Kidney glomerular epithelial cell (primary cell): Measurements from ENCODE around the gene LDHA.
A peak's percentile ranks its signal among the peaks of the same experiment; 100 is the strongest.

Experiments
- DNase-seq: peaks from one replicate; lab custom pipeline; 2025; lab: John Stamatoyannopoulos, UW

Gene LDHA

DNA sequence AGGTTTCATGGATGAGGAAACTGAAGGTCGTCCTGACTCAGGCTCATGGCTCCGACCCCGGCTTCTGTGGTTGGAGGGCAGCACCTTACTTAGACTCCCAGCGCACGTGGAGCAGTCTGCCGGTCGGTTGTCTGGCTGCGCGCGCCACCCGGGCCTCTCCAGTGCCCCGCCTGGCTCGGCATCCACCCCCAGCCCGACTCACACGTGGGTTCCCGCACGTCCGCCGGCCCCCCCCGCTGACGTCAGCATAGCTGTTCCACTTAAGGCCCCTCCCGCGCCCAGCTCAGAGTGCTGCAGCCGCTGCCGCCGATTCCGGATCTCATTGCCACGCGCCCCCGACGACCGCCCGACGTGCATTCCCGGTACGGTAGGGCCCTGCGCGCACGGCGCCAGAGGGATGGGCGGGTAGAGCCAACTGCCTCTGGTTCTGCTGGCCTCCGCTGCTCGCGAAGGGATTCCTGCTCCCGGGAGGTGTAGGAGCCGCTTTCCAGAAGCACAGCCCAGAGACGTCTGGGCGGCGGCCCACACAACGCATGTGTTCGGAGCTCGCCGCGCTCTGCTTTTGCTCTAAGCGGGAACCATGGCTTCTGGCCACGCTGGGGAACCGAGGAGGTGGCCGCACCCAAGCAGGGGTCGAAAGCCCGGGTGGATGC, at the start of gene LDHA:
LDHA (plus strand) TSS at position 289 of the 653 bp plus-strand sequence. CDS start 2,280 bp downstream, outside the sequence.
- DNase-seq = peak; percentile 93

DNA sequence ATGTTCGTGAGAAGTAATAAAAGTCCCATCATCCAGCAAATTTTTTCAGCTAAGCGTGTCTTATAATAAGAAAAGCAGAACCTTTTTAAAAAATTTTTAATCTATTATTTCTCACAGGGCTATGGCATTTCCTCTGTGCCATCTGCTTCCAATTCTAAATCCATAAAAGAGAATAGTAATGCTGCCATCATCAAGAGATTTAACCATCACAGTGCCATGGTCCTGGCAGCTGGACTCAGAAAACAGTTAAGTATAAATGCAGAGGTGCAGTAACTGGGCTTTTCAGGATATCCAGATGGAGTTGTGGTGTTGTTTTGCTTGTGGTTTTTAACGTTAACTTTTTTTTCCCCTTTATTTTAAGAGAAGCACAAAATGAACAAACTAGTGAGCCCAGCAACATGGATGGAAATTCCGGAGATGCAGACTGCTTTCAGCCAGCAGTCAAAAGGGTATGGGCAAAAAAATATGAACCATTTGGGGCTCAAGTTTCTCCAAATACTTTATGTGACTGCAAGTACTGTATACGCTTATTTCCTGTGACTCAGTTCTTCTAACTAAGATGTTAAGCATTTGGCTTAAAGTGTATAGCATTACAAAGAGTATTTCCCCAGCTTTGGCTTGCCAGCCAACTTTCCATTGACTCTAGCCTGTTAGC, 46.8 kb upstream of the LDHA start:
- no peak for DNase-seq

DNA sequence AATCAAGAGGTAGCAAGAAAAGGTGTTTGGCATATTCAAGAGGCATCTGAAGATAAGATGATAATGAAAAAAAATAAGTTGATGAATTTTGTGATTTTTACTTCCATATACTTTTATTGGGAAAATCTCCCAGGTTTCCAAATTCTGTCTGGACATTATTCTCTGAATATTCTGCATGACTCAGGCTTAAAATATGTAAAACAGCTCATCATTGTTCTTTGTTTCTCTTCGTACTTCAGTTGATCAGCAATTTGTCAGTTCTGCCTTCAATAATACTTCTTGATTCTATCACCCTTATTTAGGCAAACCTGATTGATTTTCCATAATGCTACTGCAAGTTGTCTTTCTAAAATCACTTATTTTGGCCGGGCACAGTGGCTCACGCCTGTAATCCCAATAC, 41.8 kb upstream of the LDHA start:
- peak; percentile 48 for DNase-seq

DNA sequence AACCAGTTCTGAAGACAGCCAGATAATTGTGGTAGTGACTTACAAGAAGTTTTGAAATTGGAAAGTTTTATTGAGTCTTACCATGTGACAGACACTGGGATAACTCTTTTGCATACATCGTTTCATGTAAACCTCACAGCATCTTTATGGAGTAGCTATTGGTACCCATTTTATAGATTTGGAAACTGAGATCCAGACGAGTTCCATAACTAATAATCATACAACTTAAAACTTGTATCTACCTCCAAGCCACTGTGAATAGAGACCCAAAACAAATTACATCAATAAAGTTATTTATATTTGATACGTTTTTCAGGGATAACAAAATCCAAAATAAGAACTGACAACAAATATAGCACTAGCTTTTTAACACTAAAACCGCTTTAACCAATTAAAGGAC, 35.7 kb upstream of the LDHA start:
- no peak for DNase-seq

GRCh38 chr11:18361154-18361553, 33.2 kb upstream of the LDHA start:
- DNase-seq = no peak

DNA sequence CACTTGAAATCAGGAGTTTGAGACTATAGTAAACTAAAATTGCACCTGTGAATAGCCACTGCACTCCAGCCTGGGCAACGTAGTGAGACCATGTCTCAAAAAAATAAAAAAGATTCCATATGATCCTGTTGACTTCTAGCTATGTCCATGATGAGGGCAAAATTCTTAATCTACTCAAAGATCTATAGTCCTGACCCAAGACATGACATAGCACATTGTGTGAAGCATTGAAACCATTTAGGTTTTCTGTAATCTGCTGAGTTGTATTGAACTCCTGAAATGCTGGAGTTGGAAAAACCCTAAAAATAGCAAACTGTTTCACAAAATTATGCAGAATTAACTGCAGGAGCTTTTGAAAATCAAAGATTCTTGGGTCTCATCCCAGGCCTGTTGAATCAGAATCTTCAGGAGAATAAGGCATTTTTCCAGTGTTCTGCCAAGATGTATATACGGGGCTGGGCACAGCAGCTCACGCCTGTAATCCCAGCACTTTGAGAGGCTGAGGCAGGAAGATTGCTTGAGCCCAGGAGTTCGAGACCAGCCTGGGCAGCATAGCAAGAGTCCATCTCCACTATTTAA, 29.8 kb upstream of the LDHA start:
- no peak for DNase-seq

DNA sequence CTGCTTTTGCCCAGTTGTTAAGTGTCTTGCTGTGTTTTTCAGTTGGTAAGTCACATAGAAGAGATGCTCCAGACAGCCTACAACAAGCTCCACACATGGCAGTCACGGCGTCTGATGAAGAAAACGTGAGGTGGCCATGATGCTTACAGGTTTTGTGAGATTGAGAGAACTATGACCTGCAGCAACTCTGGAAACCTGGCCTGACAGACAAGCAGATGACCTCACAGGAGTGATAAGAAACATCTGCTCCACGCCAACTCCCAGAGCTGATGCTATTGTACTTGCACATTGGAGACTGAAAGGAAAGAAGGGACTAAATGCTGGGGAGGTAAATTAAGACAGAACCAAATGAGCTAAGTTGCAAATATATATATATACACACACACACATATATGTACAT, 28.6 kb upstream of the LDHA start:
- DNase-seq = no peak

GRCh38 chr11:18366286-18366685, 28.1 kb upstream of the LDHA start:
- DNase-seq = no peak

DNA sequence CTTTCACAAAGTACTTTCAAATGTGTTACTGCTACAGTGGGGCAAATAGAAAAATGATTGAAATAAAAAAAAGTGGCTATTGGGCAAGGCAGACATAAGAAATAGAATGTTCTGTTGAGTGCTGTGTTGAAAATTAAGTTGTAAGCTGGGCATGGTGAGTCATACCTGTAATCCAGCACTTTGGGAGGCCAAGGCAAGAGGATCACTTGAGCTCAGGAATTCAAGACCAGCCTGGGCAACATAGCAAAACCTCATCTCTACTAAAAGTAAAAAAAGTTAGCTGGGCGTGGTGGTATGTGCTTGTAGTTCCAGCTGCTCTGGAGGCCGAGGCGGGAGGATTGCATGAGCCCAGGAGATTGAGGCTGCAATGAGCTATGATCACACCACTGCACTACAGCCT, 26.9 kb upstream of the LDHA start:
- DNase-seq = no peak

DNA sequence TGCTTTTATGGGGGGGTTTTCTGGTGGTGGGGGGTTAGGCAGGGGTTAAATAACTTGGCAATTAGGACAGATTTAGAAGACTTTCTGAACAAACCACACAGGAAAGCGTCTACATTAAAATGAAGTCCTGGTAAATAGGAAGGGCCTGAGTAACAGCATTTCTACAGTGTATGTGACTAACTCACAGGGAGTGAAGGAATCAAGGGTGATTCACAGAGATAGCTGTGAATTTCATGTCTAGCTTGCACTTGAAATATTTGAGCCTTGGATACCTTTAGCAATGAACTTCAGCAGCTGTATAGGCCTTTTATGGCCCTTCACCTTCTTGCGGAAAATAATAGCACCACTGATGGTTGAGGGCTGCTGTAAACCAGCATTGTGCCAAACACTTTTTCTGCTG, 26.1 kb upstream of the LDHA start:
- DNase-seq = peak; percentile 5

- DNase-seq = no peak
Observed at GRCh38 chr11:18369398-18369797, 25.0 kb upstream of the LDHA start.

DNA sequence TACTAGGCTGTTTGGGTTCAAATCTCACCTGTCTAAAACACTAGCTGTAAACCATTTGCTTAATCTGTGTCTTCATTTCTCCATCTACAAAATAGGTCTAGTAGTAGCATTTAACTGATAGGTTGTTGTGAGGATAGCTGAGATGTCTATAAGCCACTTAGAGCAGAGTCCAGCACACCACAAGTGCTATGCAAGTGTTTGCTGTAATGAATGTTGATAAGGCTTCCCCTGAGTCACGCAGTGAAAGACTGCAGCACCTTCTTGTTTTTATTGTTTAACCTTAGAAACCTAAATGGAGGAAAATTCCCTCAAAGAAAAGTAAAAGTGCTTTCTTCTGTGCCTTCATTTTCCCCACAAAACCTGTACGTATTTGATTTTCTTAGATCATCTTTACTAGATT, 23.1 kb upstream of the LDHA start:
- no peak for DNase-seq

GRCh38 chr11:18372201-18372600, 22.2 kb upstream of the LDHA start:
- no peak for DNase-seq

DNA sequence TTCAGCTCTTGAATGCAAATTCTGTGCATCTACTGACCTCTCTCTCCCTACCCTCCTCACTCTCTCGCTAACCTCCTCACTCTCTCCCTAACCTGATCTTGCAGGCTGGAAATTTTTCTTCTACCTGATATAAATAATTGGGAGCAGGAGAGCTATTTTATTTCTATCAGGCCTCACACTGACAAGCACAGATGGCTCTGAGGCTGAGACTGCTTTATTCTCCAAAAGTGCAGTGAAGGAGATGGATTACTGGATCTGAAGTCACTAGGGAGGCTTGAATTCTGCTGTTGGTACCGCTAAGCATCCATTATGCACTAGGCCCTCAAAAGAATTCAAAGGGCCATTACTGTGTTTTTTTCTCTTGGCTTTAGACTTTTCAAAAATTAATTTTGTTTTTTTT, 19.4 kb upstream of the LDHA start:
- DNase-seq = no peak

DNA sequence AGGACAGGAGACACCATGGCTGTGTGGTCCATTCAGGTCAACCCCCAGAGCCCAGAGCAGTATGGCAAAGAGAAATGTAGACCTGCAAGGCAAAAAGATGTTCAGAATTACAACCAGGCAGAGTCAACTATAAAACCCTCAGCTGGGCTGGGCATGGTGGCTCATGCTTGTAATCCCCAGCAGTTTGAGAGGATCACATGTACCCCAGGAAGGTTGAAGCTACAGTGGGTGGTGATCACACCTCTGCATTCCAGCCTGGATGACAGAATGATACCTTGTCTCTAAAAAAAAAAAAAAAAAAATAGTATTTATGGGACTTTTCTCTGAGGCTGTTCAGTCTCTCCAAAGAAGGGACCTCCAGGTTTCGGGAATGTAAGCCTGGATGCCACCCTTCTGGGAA, 18.4 kb upstream of the LDHA start:
- no peak for DNase-seq

GRCh38 chr11:18379201-18379600, 15.2 kb upstream of the LDHA start:
- no peak for DNase-seq

DNA sequence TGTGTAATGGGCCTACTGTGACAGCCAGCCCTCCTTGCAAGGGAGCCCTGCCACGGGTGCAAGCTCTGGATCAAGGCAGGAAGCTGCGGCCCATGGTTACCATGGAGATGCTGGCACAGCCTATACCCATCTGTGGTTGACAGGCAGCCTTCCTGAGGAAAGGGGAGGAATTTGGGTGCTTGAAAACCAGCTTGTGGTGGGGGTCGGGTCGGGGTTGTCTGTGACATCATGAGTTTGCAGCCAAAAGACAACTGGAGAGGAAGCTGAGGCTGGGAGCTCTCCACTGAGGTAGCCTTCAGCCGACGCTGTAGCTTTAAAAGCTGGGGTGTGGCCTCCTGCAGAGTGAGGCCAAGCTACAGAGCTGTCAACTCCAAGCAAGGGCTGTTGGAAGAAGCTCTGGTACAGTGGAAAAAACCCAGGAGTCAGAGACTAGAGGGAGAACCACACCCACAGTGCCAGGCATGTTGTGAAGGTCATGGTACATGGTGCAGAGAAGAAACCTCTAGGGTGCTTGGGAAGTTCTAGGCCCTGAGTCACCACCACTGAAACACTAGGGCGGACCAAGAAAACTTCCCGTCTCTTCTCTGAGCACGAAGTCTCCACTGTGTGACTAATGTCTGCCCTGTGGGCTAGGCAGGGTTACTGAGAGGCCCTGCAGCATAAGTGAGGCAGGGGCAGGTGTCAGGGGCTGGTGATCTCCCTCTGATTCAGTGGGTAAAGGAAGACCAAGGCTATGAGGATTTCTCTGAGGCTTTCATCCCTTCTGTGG, 10.8 kb upstream of the LDHA start:
- DNase-seq = peak; percentile 97

DNA sequence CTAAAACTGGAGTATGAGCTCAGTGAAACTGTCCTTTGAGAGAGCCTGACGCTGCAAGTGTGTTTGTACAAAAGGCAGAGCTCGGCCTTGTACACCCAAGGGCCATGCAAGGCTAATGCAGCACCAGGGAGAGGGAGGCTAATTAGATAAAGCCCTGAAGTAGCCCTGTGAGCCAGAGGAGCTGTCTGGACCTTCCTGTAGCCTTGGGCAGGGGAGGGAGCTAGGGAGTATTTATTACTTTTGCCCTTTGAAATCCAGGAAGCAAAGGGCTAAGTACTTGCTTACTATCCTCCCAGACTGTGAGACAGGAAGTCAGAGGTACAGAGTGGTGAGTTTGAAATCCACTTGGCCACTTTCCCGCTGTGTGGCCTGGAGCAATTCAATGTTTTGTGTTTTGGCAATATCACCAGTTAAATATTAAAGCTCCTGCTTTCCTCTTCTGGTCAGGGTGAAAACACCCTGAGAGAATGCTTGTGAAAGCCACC, 10.2 kb upstream of the LDHA start:
- peak; percentile 89 for DNase-seq

GRCh38 chr11:18390088-18390487, 4.3 kb upstream of the LDHA start:
- DNase-seq = no peak

DNA sequence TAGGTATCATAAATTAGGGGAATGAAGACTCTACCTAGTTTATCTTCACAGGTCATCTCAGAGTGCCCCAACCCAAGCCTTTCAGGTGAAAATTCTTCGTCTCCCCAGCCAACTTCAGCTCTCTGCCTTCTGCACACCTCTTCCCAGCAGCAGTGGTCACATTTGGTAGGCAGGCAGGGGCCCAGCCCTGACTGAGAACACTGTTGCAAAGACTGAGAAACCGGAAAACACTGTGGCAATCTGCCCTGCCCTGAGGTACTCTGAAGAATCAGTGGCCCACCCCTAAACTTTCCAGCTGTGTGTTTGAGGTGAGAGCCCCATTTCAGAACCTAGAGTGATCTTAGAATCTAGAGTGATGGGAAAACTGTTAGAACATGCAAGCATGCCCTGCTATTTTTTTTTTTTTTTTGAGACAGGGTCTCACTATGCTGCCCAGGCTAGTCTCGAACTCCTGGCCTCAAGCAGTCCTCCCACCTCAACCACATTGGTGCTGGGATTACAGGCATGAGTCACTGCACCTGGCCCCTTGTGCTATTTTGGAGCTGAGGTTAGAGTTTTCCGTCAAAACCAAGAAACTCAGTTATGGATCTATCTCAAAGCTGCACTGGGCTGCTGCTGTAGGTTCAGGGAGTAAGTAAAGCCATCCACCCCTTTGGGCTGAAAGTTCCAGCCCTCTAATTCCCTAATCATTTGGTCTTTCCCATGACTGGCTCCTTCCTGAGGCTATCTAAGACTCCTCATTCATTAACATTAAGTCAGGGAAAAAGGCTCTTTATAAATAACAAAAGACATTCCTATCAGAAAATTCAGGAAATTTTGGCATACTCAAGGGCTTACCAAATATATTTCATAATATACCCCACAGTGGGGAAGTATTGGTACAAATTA, 1.7 kb upstream of the LDHA start:
- no peak for DNase-seq

DNA sequence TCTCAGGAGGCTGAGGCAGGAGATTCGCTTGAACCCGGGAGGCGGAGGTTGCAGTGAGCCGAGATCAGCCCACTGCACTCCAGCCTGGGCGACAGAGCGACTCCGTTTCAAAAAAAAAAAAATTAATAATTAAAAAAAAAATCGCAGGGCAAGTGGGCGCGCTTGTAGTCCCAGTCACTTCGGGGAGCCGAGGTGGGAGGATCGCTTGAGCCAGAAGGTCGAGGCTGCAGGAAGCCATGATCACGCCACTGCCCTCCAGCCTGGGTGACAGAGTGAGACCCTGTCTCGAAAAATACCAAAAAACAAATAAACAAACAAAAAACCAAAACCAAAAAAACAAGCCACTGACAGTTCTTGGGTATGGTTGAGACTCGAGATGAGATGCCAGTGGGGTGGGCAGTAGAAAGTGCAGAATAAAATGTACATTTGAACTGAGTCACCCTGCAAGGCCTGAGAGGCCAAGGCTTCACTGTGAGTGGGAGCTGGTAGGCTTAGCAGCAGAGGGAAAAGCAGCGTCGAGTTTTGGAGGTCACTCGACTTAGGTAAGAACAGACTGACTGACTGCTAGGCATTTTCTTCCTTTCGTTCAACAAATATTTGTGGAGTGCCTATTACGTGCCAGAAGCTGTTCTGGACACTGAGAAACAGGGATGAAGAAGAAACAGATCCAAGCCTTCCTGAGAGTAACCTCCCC, 635 bp upstream of the LDHA start:
- no peak for DNase-seq
